Fibroblast of mammary gland (primary cell): ENCODE data around the gene RBKS.

Experiments
- DNase-seq: peaks from one replicate; pipeline ENCODE4 v3.0.0-alpha.2; 2010; ENCODE audit warnings: low read depth
- H3K4me3 ChIP-seq: 2 replicates; pipeline ENCODE4 v1.5.1; 2011; ENCODE audit warnings: low read depth, mild to moderate bottlenecking, low read length, moderate library complexity; ENCODE audit not compliant: control insufficient read depth
- CTCF ChIP-seq: conservative IDR thresholded peaks from 2 replicates; pipeline ENCODE4 v1.5.1; 2011; ENCODE audit warnings: low read depth, low read length, inconsistent platforms; ENCODE audit not compliant: control insufficient read depth, insufficient read depth

The RBKS gene

DNA sequence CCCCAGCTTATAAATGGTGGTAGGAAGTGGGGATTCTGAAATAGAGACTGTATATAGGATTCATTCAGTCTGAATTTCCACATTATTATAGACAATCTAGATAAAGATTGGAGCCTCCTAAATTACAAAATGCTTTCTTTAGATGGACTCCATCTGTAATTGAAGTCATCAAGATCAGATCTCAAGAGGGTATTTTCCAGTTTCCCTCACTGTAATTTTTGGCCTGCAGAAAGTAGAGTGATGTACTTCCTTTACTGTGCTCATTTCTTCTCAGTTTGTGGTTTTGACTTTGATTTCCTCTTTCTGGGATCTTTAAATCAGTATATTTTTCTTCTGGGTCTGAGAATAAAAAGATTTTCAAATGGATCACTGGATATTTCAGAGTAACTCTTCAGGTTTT is 7.5 kb upstream of the RBKS start:
- TF ChIP-seq CTCF: no peak
- no peak overlapping the region for H3K4me3 ChIP-seq
- no peak for DNase-seq

DNA sequence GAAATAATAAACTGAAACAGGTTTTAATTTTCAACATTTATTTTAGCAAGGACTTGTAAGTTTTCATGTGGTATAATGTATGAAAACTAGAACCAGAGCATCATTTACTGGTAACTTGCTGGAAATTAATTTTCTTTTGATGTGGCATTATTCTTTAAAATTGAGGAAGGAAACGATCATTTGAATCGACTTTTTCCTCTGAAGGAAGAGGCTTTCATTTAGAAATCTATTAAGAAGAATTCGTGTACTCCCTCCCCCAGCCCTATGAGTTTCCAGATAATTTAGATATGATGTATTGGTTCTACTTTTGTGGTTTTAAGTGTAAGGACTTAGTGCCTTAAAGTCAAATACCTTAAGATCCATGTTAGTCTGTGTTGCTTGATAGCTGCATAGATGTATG is 2.8 kb upstream of the RBKS start:
- no peak for DNase-seq
- TF ChIP-seq CTCF: no peak
- H3K4me3 ChIP-seq: no peak overlapping the region

GRCh38 chr2:27891673-27892105 is 1.5 kb upstream of the RBKS start:
- no peak for TF ChIP-seq CTCF
- DNase-seq: peak; percentile 53
- H3K4me3 ChIP-seq: no peak overlapping the region

- H3K4me3 ChIP-seq: peak overlapping the region; percentile 94
- no peak for TF ChIP-seq CTCF
- DNase-seq: peak; percentile 93
These were observed 911 bp upstream of the RBKS start for GRCh38 chr2:27890924-27891672.

DNA sequence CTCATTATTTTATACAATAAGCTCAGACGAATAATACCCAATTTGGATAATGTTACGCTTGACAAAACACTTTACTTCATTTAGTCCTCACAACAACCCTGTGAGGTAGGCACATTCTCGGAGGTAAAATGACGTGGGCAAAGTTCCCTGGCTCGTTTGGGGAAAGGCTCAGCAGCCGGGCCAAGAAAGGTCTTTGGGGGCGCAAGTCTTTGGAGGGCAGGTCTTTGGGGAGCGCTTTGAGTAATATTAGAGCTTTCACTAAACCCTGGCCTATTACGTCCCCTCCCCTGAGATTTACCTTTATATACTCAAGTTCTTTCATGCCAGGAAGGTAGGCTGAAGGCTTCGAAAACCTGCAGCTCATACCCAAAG is 427 bp downstream of the RBKS start:
- peak; percentile 26 for DNase-seq
- no peak for TF ChIP-seq CTCF
- peak overlapping the region; percentile 94 for H3K4me3 ChIP-seq

DNA sequence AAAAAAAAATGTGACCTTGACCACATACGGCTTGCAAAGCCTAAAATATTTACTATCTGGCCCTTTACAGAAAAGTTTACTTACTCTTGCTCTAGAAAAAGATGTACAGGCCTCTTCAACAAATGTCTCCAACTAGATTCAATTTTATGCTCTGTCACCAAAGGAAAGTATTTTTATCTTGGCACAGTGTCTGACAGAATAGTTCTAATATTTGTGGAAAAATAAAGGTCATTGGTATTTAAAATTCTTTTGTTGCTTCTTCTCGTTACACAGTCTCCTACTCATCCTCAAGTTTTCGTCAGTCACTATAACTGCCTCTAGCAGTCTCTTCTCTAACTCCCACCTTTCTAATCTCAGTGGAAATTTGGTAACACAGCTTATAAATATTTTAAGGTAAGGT is 1.4 kb downstream of the RBKS start:
- peak; percentile 20 for DNase-seq
- TF ChIP-seq CTCF: no peak

More for the DNA sequence above, 1.4 kb downstream of the RBKS start:
- no peak overlapping the region for H3K4me3 ChIP-seq
